ENCODE measurements around the gene MDP1.

The MDP1 gene

DNA sequence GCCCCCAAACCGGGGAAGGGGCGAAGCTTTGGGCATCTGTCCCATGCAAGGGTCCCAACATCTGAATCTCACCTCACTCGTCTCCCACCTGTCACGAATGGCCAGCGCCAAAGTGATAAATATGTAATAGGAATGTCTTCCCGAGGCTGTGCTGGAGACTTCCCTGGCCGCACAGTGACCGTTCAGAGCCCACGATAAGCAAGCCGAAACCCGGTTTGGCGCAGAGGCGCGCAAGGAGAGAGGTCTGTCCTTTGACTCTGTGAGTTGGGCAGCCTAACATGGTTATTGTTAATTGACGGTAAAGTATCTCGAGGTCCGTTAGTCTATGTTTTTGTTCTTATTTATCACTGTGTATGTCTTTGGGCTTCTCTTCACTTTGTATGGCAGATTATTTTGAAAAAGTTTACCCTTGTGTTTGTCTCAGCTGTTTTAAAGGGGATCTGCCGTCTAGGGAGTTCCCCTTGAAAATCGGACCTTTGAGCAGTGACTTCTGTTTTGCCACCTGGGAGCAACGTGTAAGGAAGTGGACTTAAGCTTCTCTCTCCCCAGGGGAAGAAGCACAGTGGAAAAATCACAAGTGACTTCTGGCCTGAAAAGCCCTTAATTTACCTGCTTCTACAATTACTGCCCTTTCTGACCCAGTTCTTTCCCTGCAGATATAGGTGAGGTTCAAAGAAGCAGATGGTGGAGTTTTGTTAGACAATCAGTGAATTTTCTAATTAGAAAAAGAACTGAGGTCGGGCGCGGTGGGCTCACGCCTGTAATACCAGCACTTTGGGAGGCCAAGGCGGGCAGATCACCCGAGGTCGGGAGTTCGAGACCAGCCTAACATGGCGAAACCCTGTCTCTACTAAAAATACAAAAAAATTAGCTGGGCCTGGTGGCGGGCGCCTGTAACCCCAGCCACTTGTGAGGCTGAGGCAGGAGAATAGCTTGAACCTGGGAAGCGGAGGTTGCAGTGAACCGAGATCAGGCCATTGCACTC is 19.5 kb downstream of the MDP1 start:
- no peak for DNase-seq

DNA sequence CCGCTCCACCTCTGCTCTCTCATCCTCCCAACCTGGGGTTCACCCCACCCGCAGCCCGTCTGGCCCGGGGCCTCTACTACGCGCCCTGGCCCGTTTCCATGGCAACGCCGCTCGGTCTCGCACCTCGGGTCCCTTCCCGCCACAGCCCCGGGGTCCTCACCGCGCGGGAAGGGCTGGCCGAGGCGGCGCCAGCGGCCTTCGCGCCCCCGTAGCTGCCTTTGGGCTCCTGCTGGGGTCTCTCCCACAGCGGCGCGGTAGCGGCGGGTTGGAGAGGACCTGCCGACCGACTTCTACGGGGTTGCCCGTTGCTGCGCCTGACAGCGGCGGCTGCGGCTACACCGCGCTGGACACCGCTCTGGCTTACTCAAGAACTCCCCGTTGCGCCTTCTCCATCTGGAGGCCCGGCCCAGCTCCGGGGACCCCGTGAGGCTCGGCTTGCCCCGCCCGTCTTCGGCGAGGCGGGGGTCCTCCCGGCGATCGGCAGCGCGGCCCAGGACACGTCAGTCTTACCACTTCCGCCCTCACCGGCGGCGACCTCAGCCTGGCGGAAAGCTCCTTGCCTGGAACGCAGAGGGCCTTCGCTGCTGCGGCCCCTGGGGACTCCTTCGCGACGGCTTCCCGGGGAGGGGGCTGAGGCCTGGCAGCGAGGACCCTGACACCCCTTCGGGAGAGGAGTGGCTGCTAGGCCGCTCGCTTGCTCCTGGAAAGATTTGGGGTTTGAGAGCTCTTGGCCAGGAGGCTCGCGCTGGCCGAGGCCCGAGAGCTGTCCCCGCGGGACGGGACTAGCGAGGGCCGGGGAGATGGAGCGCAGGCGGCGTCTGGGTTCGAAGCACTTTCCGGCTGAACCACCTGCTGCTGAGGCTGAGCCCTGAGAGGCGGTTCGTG is 20.4 kb downstream of the MDP1 start, which contains the start of gene TM9SF1:
TM9SF1 (minus strand) TSS at position 256 of the 885 bp plus-strand sequence. CDS start 422 bp downstream, outside the sequence.
- DNase-seq = peak; percentile 44

DNA sequence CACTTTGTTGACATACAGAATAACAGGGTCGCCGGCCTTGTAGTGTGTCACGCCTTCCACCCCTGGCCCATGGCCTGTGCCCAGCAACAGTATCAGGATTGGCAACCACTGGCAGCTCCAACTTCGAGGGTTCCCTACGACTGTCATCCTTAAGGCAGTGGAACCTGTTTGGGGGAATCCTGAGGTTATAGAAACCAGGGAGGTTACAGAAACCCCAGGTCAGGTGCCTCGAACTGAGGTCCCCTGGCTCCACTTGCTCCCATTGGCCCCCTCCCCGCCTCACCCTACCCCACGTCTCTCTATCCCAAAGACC is 21.0 kb downstream of the MDP1 start:
- DNase-seq = no peak

DNA sequence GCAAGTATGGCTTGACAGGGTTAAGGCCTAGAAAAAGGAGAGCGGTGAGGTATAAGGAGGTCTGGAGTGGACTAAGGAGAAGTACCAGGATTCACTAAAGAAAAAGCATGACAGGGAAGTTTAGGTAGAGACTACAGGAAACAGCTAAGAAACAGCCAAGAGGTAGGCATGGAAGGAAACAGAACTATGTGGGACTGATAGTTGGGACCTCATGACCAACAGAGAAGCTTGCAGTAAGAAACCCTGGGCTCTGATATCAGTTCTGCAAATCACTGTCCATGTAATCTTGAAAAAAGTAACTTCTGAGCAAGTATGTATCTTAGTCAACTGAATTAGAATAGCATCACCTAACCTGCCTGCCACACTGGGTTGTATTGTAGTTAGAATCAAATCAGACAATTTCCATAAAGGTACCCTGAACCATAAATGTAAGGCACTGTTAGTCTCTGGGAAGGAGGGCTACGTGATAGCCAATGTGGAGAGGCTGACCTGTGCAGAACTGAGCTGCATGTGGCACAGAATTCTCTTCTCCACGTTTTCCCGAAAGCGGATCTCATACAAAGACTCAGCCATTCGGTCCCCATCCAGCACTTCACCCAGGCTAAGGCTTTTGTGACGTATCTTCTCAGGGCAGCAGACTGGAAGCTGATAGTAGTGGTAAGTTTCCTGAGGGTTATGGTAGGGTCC is 21.5 kb downstream of the MDP1 start:
- no peak for DNase-seq

DNA sequence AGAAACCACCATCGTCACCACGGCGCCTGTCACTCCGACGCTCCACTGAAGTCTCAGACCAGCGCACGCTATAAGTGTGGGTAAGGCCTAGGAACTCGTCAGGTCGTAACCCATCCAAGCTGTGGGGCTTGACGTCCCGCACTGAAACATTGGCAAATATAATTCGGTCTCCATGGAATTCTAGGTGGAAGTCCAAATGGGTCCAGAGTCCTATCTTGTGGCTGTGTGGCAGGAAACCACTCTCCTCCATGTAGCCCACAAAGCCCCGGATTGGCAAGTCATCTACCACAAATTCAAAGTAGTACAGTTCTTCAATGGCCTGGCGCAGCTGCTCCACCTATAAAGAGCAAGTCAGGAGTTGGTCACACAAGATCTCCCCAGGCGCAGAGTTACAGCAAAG is 22.9 kb downstream of the MDP1 start:
- no peak for DNase-seq

DNA sequence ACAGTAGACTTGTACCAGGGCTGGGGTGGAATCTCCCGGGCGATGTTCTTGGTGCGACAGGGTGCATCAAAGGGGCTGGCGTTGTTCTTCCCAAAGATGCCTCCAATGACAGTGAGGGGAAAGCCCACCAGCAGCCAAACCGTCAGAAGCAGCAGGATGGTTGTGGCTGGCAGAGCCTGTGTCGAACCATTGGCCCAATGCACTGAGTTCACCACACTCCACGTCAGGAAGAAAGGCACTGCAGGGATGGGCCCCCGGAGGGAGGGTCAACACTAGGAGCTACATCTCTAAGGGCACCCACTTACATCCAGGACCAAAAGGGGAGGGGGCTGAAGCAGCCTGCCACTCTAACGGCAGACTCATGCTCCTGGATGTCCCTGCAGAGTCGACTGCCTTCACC is 25.4 kb downstream of the MDP1 start:
- DNase-seq = no peak

DNA sequence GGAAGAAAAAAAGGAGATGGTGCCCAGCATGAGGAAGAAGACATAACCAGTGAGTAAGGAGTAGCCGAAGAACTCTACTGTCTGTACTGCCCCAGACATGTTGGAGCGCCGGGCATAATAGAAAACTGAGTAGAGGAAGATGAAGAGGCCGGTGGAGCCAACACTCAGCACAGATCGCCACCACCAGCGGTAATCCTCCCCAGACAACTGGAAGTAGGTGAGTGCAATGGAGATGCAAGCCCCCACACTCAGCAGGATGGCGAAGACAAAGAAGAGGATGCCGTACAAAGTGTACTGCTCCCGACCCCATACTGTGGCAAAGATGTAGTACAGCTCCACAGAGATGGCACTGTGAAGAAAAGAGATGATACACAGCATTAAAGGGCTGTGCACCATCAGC is 26.4 kb downstream of the MDP1 start:
- DNase-seq = no peak

DNA sequence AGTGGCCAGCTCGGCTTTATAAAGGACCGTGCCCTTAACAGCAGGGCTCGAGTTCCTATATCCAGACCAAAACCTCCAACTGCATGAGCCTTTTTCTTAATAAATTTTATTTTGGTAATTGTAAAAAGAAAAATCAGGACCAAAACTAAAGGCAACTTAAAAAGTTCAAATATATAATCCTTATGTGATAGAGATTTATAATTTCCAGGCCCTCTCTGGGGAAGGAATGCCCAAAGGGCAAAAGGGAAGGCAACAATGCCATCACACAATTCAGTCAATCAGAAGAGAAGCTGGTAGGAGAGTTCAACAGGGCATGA is 26.8 kb downstream of the MDP1 start:
- DNase-seq = no peak

DNA sequence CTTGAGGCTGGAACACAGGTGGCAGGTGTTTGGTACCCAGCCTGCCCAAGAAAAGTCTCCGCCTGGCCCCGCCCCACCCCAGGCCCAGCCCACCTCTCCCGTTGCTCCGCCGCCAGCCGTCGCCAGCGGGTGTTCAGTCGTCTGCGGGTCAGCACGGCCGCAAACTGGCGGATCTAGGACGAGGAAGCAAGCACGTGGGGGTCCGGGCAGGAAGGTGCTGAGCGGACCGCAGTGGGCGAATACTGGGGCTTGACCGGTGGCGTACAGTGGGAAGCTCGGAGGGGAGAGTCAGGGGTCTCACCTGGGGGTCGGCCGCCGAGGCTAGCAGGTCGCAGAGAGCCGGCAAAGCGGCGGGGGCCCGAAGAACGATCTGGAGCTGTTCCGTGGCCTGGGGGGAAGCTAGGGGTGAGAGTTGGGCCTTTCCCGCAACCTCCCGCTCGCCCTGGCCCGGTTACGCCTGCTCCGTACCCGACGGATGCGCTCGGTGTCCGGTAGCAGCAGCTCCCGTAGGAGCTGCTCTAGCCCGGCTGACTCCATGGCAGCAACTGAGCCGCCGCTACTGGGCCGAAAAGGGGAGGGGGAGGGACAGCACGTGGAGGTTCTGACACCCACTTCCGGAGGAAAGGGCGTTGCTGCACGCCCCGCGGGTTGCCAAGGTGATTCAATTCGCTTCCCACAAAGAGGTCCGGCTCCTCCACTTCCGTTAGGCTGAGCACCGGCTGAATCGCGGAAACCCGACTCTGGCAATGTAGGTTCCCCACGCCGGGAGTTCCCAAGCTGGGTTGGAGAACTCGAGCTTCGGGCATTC is 27.4 kb downstream of the MDP1 start, which contains the start of gene IPO4:
IPO4 (minus strand) TSS at position 566 of the 808 bp plus-strand sequence; CDS start at position 537, 29 bp downstream.
- DNase-seq = peak; percentile 91

DNA sequence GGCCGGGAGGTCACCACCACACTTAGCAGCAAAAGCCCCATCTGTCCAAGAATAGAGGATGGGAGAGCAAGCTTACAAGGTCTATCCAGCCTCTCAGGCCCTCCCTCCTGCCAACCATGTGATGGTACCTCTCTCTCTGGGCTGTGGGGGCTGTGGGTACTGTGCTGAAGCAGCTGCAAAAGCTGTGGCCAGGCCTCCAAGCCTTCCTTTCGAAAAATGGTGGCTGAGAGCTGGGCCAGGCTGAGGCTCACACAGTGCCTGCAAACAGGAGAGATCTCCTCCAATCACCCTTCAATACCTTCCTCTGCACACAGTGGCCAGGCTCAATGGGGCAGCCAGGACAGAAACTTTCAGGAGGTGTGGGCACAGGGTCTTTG is 28.3 kb downstream of the MDP1 start:
- no peak for DNase-seq

DNA sequence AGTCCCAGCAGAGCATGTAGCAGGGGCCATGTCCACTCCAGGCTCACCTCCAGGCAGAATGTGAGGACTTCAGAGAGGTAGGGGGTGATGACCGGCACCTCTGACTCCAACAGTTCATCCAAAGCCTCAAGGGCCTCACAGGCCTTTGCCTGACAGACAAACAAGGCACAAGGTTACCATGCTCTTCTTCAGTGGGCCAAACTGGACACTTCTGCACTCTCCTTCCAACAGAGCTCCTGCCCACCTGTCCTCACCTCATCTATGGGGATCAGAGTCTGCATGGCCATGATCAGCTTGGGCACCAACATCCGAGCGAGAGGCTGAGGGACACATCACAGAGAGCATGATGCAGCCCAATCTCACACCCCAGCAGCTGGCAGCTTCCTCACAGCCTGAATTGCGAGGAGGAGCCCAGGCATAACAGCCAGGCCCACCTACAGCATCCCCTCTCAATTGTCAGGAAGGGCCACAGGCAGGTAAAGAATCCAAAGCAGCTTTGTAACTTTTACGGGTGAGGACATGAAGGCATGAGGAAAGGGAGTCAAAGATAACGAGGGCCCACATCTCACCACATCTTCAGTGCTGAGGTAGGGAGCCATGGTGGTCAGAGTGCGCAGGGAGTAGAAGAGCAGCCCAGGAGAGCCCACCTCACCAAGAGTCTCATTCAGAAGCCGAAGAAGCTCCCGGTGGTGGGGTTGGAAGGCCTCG is 28.9 kb downstream of the MDP1 start:
- no peak for DNase-seq

DNA sequence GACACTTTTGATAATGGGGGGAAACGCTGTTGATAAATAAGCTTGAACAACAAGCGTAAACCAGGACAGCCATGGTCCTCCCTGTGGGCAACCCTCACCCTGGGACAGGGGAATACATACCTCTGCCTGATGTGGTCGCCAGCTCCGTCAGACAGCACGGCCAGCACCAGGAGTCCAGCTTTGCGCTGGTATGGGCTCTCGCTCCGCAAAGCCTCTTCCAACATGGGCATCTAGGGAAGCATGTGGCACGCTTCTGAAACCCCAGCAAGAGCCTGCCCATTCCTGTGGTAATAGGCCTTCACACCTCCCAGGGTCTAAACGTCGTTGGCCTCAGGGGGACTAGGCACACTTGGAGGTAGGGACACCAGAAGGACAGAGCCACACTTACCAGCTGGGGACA is 30.1 kb downstream of the MDP1 start:
- DNase-seq = no peak

DNA sequence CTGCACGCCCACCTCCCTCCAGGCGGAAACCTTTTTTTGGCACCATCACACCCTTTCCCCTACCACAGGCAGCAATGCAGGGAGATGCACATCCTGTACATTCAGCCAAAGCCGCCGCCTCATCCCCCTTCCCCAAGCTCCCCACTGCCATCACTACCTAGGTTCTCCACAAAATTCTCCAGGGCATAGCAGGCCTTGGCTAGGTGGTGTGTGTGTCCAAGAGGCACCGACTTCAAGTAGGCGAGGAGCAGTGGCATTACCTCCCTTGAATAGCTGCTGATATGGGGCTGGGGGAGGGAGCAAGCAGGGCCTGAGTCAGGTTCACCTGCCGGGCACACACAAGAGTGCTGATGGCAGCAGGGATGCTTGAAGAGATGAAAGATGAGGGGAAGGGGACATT is 30.8 kb downstream of the MDP1 start:
- DNase-seq = no peak

DNA sequence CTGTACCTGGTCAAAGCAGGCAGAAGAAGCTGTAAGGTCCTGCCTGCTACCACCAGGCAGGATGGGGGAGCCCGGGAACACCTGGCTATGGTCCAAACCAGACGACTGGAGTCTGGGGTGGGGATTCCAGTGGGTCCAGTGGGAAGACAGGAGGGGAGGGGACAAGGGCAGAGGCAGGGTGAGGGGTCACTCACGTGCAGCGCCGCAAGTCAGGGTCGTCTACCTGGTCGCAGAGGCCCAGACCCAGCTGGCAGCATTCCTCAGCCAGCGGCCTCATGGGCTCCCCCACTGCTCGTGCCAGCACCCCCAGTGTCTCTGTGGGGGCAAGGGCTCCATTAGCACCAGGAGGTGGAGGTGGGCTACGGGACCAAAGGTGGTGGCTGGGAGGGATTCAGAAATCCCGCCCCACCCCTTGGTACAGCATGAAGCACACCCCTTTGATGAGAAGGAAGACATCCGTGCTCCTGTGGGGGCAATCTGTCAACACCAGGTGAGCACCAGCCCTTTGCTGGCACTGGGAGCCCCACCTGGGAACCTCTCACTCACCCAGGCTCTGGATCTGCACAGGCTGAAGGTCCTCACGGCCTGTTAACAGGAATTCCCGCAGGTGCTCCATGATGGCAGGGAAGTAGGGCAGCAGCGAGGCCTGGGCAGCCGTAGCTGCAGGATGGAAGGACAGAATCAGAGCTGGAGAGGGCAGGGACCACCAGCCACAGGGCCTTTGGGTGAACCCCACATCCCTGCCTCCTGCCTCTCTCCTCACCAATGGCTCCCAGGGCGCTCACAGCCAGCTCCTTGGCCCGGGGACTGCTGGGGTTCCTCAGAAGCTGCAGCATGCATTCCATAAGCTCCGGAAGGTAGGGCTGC is 31.5 kb downstream of the MDP1 start:
- no peak for DNase-seq

DNA sequence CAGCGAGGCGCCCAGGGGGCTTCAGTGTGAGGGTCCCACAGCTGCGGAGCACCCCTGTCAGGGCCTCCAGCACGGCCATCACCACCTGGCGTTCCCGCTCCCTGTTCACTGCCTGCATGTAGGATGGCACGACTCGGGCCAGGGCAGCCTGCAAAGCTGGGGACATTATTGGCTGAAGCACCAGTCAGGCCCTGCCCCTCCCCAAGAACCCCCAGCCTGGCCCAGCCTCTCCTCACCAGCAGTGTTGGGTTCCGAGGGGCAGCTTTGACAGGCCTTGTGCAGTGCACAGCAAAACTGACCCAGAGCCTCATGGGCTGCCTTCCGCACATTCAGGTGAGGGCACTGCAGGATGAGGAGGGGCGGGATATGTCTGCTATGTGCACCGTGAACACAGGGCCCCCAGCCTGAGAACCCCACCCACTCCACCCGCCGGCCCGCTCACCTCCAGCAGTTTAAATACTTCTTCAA is 32.8 kb downstream of the MDP1 start:
- DNase-seq = no peak

DNA sequence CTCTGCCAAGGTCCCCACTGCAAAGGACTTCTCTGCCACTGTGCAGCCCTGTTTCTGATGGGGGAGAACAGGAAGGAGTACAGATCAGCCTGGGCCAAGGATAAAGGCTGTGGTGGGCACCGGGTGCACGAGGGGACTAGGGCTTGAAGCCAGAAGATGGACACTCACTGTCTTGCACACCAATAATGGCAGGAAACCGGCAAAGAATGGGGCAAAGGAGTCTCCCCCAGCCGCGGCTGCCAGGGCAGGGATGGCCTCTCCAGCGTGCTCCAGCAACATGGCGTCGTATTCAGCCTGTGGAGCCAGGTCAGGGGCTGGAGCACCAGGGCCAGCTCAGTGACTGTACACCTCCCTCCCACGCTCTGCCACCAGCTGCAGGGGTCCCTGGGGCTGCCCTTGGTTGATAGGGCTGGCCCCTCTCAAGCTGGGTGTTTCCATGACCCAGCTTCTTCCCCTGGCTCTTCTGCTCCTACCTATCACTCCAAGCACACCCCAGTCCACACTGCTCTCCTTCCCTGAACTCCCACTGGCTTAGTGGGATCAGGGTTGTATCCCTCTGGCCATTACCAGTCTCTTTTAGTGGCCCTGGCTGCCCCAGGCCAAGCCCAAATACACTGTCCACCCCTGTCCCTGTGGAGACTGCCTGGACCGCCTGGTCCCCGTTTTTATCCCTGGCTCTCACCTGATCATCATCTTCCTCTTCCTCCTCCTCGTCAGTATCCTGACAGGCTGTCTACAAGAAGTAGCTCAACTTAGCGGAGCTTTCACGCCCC is 33.6 kb downstream of the MDP1 start:
- no peak for DNase-seq

DNA sequence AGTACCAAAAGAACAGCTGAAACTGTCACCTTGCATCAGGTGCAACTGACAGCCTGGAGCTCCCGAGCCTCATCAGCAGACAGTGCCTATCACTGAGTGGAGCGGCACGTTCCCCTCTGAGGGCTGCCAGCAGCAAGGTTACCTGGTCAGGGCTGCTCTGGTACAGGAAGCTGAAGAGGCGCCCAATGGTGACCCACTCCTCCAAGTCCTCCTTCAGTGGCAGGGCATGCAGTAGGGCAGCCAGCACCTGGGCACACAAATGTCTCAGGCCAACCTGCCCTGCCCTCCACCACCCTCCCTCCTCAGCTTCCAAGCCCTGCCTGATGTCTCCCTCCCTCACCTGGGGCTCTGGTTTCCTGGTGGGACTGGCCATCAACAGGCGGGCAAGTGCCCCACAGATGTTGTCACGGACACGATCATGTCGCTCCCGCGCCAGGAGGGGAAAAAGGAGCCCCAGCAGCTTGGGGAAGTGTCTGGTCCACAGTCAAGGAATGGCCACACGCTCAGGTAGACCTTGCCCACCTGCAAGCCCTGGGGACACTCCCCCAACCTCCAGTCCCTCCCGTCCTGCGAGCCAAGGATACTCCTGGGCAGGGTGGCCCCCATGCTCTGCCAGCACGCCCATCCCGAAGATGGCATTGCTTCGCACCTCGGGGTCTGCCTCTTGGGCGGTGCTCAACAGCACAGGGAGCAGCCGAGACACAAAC is 34.3 kb downstream of the MDP1 start:
- DNase-seq = no peak

DNA sequence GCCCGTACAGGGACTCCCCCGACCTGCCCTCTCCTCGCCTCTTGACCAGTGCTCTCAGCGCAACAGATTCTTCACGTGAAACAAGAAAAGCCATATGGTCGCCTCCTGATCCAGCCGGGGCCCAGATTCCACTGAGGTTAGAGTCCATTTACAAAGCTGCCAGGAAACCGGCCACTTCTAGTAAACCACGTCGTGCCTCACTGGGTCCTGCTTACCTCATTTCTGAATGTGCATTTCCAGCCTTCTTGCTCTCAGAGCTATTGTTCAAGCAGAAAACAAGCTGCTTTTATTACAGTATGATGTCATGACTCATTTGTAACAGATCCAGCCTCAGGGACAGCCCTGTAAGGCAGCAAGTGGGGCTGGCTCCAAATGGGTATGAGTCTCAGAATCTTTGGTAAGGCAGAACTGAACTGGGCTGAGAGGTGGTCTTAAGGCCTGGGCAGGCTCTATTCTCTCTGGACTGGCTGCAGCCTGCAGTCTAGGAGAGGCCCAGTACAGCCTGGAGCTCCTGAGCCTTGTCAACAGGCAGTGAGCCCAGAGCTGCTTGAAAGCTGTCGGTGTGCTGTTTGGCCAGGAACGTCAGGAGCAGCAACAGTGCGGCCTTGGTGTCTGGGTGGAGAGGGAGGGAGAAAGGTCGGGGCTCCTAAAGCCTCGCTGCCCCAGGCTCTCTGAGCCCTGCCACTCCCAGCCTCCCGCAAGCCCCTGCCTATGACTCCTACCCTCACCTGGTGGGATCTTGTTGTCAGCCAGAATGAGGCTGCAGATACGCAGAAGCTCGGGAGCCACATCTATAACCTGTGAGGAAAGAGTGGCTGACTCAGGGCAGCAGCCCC is 35.7 kb downstream of the MDP1 start:
- no peak for DNase-seq

Measured in NCI-H1436 treated with DMSO at 0.1 percent for 48 hours (cell line).